H1 (cell line): ENCODE measurements around the gene ADPRM. TPM values are rescaled to one million over a fixed set of nuclear protein-coding genes. Genes with fewer than 3 reads are reported as not detected.

Experiments
- CTCF ChIA-PET: fragments of 300-600 bp; sonication (Branson Sonifier 250); formaldehyde crosslinking; loops from one replicate; lab custom pipeline; 2021; ENCODE audit not compliant: partially characterized antibody; lab: Charles Lee
- POLR2A ChIA-PET: fragments of 300-600 bp; sonication (Branson Sonifier 250); formaldehyde crosslinking; loops from one replicate; lab custom pipeline; 2021; ENCODE audit warnings: inconsistent platforms; ENCODE audit not compliant: partially characterized antibody; lab: Charles Lee
- DNase-seq, 2 experiments: peaks; one replicate each; pipeline versions ENCODE4 v3.0.0 to v3.0.0-alpha.2; 2010 to 2022; ENCODE audit warnings: low spot score in 2 of 2, low read depth in 1 of 2, mixed read lengths in 1 of 2
- FAIRE-seq: peaks from 2 replicates; lab custom pipeline; 2011; peaks lifted over from hg19 to GRCh38; lab: Jason Lieb, UNC
- H2AFZ ChIP-seq: 2 replicates; pipeline ENCODE4 v1.8.1; 2012; ENCODE audit warnings: low read length, inconsistent platforms
- H2AK5ac ChIP-seq: 2 replicates; pipeline ENCODE4 v1.6.1; 2013; ENCODE audit warnings: low read depth, low read length
- H2BK120ac ChIP-seq: replicated peaks from 2 replicates; pipeline ENCODE3; 2013; ENCODE audit warnings: low read depth, low read length, inconsistent platforms
- H2BK12ac ChIP-seq: 2 replicates; pipeline ENCODE4 v1.6.1; 2013; ENCODE audit warnings: low read depth, low read length
- H2BK15ac ChIP-seq: 2 replicates; pipeline ENCODE4 v1.6.1; 2013; ENCODE audit warnings: low read length
- H2BK20ac ChIP-seq: 2 replicates; pipeline ENCODE4 v1.6.1; 2013; ENCODE audit warnings: low read length
- H2BK5ac ChIP-seq: 2 replicates; pipeline ENCODE4 v1.6.1; 2013; ENCODE audit warnings: low read depth, low read length
- H3K14ac ChIP-seq: 2 replicates; pipeline ENCODE4 v1.6.1; 2013; ENCODE audit warnings: inconsistent platforms; ENCODE audit not compliant: insufficient read length
- H3K18ac ChIP-seq: 2 replicates; pipeline ENCODE4 v1.6.1; 2013; ENCODE audit warnings: low read length; ENCODE audit errors: extremely low read depth
- H3K23ac ChIP-seq: 2 replicates; pipeline ENCODE4 v1.6.1; 2013; ENCODE audit warnings: inconsistent platforms; ENCODE audit not compliant: insufficient read length
- H3K23me2 ChIP-seq: 2 replicates; pipeline ENCODE4 v1.6.1; 2013; ENCODE audit warnings: low read depth, low read length
- H3K27ac ChIP-seq: 2 replicates; pipeline ENCODE4 v1.6.1; 2011; ENCODE audit warnings: low read depth, low read length, inconsistent platforms
- H3K27me3 ChIP-seq, 4 experiments: replicated peaks in 1 of 4; 1 replicate in 1 of 4; 2 replicates in 3 of 4; pipeline versions ENCODE4 v1.6.1 to v1.8.1; 2011 to 2013; ENCODE audit warnings: low read length in 3 of 4, mild to moderate bottlenecking in 3 of 4, inconsistent platforms in 2 of 4, mixed read lengths in 2 of 4, moderate library complexity in 1 of 4; ENCODE audit not compliant: control insufficient read depth in 3 of 4, insufficient read depth in 3 of 4; ENCODE audit errors: extremely low read depth in 1 of 4
- H3K36me3 ChIP-seq, 4 experiments: 2 replicates each; pipeline versions ENCODE4 v1.6.1 to v1.8.1; 2011 to 2013; ENCODE audit warnings: mild to moderate bottlenecking in 4 of 4, low read length in 3 of 4, moderate library complexity in 2 of 4, control low read depth in 1 of 4, inconsistent platforms in 1 of 4; ENCODE audit not compliant: insufficient read depth in 4 of 4, control insufficient read depth in 2 of 4
- H3K4ac ChIP-seq: replicated peaks from 2 replicates; pipeline ENCODE3; 2013; ENCODE audit warnings: low read length, low read depth, mixed read lengths, inconsistent platforms; ENCODE audit not compliant: insufficient read length
- H3K4me1 ChIP-seq, 4 experiments: replicated peaks in 1 of 4; 1 replicate in 1 of 4; 2 replicates in 3 of 4; pipeline versions ENCODE4 v1.6.1 to v1.8.1; 2011 to 2013; ENCODE audit warnings: low read length in 3 of 4, inconsistent platforms in 2 of 4, mixed read lengths in 1 of 4; ENCODE audit not compliant: insufficient read depth in 4 of 4, control insufficient read depth in 3 of 4
- H3K4me2 ChIP-seq, 2 experiments: 2 replicates each; pipeline versions ENCODE4 v1.6.1 to v1.8.1; 2011 to 2013; ENCODE audit warnings: low read depth in 2 of 2, low read length in 2 of 2, control low read depth in 1 of 2, inconsistent platforms in 1 of 2, mild to moderate bottlenecking in 1 of 2; ENCODE audit not compliant: insufficient read depth in 1 of 2
- H3K4me3 ChIP-seq, 4 experiments: fragments of 200-600, 300-600 bp in 1 of 4; sonication (generic), shearing (Covaris generic), sonication (Bioruptor Twin) in 1 of 4; 2 replicates each; pipeline versions ENCODE4 v1.5.1 to v1.8.1; 2011 to 2016; ENCODE audit warnings: low read length in 4 of 4, low read depth in 3 of 4, control low read depth in 2 of 4, inconsistent platforms in 2 of 4, mild to moderate bottlenecking in 2 of 4, mixed read lengths in 1 of 4, moderate library complexity in 1 of 4; ENCODE audit not compliant: insufficient read depth in 2 of 4; ENCODE audit errors: extremely low read depth in 1 of 4
- H3K56ac ChIP-seq: replicated peaks from 2 replicates; pipeline ENCODE3; 2013; ENCODE audit warnings: low read depth, mild to moderate bottlenecking, mixed read lengths, low read length, inconsistent platforms; ENCODE audit not compliant: insufficient read length
- H3K79me1 ChIP-seq: 2 replicates; pipeline ENCODE4 v1.6.1; 2013; ENCODE audit warnings: low read depth, low read length, control low read depth
- H3K79me2 ChIP-seq, 2 experiments: 2 replicates each; pipeline versions ENCODE4 v1.6.1 to v1.8.1; 2012 to 2013; ENCODE audit warnings: low read length in 2 of 2, mild to moderate bottlenecking in 2 of 2, inconsistent platforms in 1 of 2; ENCODE audit not compliant: insufficient read depth in 2 of 2, control insufficient read depth in 1 of 2
- H3K9ac ChIP-seq, 4 experiments: replicated peaks in 1 of 4; 1 replicate in 1 of 4; 2 replicates in 3 of 4; pipeline versions ENCODE4 v1.6.1 to v1.8.1; 2011 to 2013; ENCODE audit warnings: low read depth in 3 of 4, low read length in 3 of 4, control low read depth in 2 of 4, mild to moderate bottlenecking in 2 of 4, moderate library complexity in 2 of 4, inconsistent platforms in 1 of 4; ENCODE audit errors: extremely low read depth in 1 of 4
- H3K9me3 ChIP-seq, 2 experiments: 2 replicates each; pipeline versions ENCODE4 v1.6.1 to v1.8.1; 2012 to 2013; ENCODE audit warnings: mild to moderate bottlenecking in 2 of 2, moderate library complexity in 2 of 2, control low read depth in 1 of 2, inconsistent platforms in 1 of 2, low read depth in 1 of 2, low read length in 1 of 2, mixed read lengths in 1 of 2; ENCODE audit not compliant: insufficient read depth in 2 of 2
- H4K20me1 ChIP-seq, 2 experiments: replicated peaks in 1 of 2; 2 replicates each; pipeline versions ENCODE3 to v1.8.1; 2011 to 2013; ENCODE audit warnings: inconsistent platforms in 2 of 2, low read length in 2 of 2, mild to moderate bottlenecking in 1 of 2; ENCODE audit not compliant: insufficient read depth in 2 of 2, control insufficient read depth in 1 of 2
- H4K5ac ChIP-seq: 2 replicates; pipeline ENCODE4 v1.6.1; 2013; ENCODE audit warnings: low read length, low read depth, mixed read lengths, inconsistent platforms; ENCODE audit not compliant: insufficient read length
- H4K8ac ChIP-seq: 2 replicates; pipeline ENCODE4 v1.8.0; 2013; ENCODE audit warnings: mild to moderate bottlenecking, moderate library complexity, low read length, inconsistent platforms; ENCODE audit not compliant: insufficient read depth; ENCODE audit errors: extremely low read depth
- H4K91ac ChIP-seq: replicated peaks from 2 replicates; pipeline ENCODE3; 2013; ENCODE audit warnings: low read length, mixed read lengths, inconsistent platforms; ENCODE audit not compliant: insufficient read length
- BCL11A ChIP-seq, 2 experiments: IDR thresholded peaks; one replicate each; pipeline ENCODE4 v1.6.1; 2011; ENCODE audit warnings: low read depth in 2 of 2, low read length in 2 of 2, mild to moderate bottlenecking in 2 of 2
- CBX5 ChIP-seq: fragments of 300-800, 300-1000 bp; sonication (generic); IDR thresholded peaks from 2 replicates; pipeline ENCODE4 v1.7.1; 2016; ENCODE audit warnings: antibody characterized with exemption, low read length, low read depth
- CBX8 ChIP-seq: fragments of 300-800, 300-1000 bp; sonication (generic); IDR thresholded peaks from 2 replicates; pipeline ENCODE4 v1.7.1; 2016; ENCODE audit warnings: low read depth, low read length, borderline replicate concordance
- CEBPB ChIP-seq: IDR thresholded peaks from 2 replicates; pipeline ENCODE4 v1.6.1; 2012; ENCODE audit warnings: low read depth, low read length
- CHD1 ChIP-seq: IDR thresholded peaks from 2 replicates; pipeline ENCODE4 v1.6.1; 2012; ENCODE audit warnings: low read depth, low read length, improper control_type of control experiment
- E2F6 ChIP-seq: IDR thresholded peaks from 2 replicates; pipeline ENCODE4 v1.6.1; 2012; ENCODE audit warnings: inconsistent platforms
- GABPA ChIP-seq: IDR thresholded peaks from 2 replicates; pipeline ENCODE4 v1.6.1; 2011; ENCODE audit warnings: mild to moderate bottlenecking, low read length, moderate library complexity, borderline replicate concordance; ENCODE audit not compliant: insufficient read depth
- GTF2F1 ChIP-seq: IDR thresholded peaks from 2 replicates; pipeline ENCODE4 v1.6.1; 2012; ENCODE audit warnings: low read depth, low read length, improper control_type of control experiment, borderline replicate concordance
- JUND ChIP-seq: IDR thresholded peaks from 2 replicates; pipeline ENCODE4 v1.6.1; 2011; ENCODE audit warnings: mild to moderate bottlenecking, improper control_type of control experiment, low read length
- POLR2A ChIP-seq, 2 experiments: IDR thresholded peaks; 1 replicate in 1 of 2; 2 replicates in 1 of 2; pipeline ENCODE4 v1.6.1; 2011; ENCODE audit warnings: low read depth in 2 of 2, low read length in 2 of 2, mild to moderate bottlenecking in 2 of 2; ENCODE audit errors: control extremely low read depth in 1 of 2
- RFX5 ChIP-seq: IDR thresholded peaks from 2 replicates; pipeline ENCODE4 v1.6.1; 2011; ENCODE audit warnings: low read depth, low read length, improper control_type of control experiment, borderline replicate concordance
- SIRT6 ChIP-seq: IDR thresholded peaks from one replicate; pipeline ENCODE4 v1.7.1; 2012; ENCODE audit warnings: low read length, inconsistent platforms
- SP1 ChIP-seq: IDR thresholded peaks from 2 replicates; pipeline ENCODE4 v1.6.1; 2011; ENCODE audit warnings: low read depth, low read length
- TBP ChIP-seq: IDR thresholded peaks from 2 replicates; pipeline ENCODE4 v1.6.1; 2011; ENCODE audit warnings: low read depth, low read length, improper control_type of control experiment
- WGBS, 2 experiments: shearing (Covaris generic) in 1 of 2; methylation state at CpG; one replicate each; pipeline versions ENCODE4 v1.1.6 to v1.1.7; 2013 to 2015; ENCODE audit warnings: low lambda C conversion rate in 2 of 2, mixed read lengths in 2 of 2, inconsistent platforms in 1 of 2, low coverage in 1 of 2, missing lambda C conversion rate in 1 of 2; ENCODE audit not compliant: insufficient replicate concordance in 2 of 2, insufficient coverage in 1 of 2, insufficient read length in 1 of 2; ENCODE audit errors: extremely low coverage in 1 of 2, missing lambda C conversion rate in 1 of 2; 5-methylcytosine and 5-hydroxymethylcytosine counted together
- polyA plus RNA-seq, 7 experiments: library from polyadenylated mRNA; depleted of rRNA in 3 of 7; stranded (reverse) in 5 of 7; unstranded in 2 of 7; fragments of >200 nt in 5 of 7; fragments of 200-250 nt in 2 of 7; gene quantifications; 1 replicate in 5 of 7; 2 replicates in 1 of 7; 4 replicates in 1 of 7; pipeline versions ENCODE4 v1.2.1 to v1.2.3, GENCODE V29; 2011 to 2013; ENCODE audit warnings: missing spikeins in 2 of 7, mixed read lengths in 2 of 7
- total RNA-seq: library from RNA; stranded (reverse); fragmentation: NEBNext Ultra II Directional; extraction: Animal tissue kit (Norgen Biotek cat#: 25700); gene quantifications from 2 replicates; pipeline ENCODE4 v1.2.1, GENCODE V29; 2021

Gene ADPRM
- total and polyA plus RNA-seq, 2 of the 8 experiments (the other 6 are each of a cell fraction or from before 2014, with no cell fraction given) = 6.7 to 7.9 TPM

DNA sequence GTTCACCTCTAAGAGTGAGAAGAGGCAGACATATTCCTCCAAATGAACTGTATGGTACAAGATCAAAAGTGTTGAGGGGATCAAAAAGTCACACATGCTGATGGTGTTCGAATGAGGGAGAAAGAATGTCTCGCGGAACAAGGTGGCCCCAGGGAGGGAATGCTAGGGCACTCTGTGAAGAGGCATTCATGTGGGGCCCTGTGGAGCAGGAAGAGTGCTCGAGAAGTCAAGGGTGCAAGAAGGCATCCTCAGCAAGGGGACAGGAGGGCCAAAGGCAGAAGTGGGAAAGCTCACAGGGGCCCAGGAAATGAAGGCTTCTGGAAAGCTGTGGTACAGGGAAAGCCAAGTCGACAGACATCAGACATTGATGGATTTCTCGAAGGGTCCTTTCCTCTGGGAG, 34.2 kb upstream of the ADPRM start:
- Histone ChIP-seq H3K79me2 (no peaks in the 10 kb centered on the region), H2BK20ac (no peak overlapping the region), H3K56ac (no peak overlapping the region), H3K4me1 (no peaks in the 10 kb centered on the region), H3K9ac (no peak overlapping the region), H4K5ac (no peak overlapping the region), H2BK5ac (no peak overlapping the region), H3K18ac (no peak overlapping the region), H2BK12ac (no peak overlapping the region), H3K23ac (no peak overlapping the region), H4K8ac (no peak overlapping the region), H2AK5ac (no peak overlapping the region), H3K4ac (peak overlapping the region; percentile 78), H3K14ac (no peak overlapping the region), H3K23me2 (no peaks in the 10 kb centered on the region), H3K4me2 (no peak overlapping the region), H2AFZ (no peak overlapping the region), H3K27ac (no peak overlapping the region), H4K91ac (no peak overlapping the region), H2BK120ac (no peak overlapping the region), H2BK15ac (no peak overlapping the region), H3K27me3 (no peaks in the 10 kb centered on the region), H3K79me1 (no peaks in the 10 kb centered on the region), H3K4me3 (no peak overlapping the region), H3K9me3 (no peaks in the 10 kb centered on the region), H3K36me3 (no peaks in the 10 kb centered on the region), H4K20me1 (peaks cover 0 to 2% of the 10 kb centered on the region in 2 experiments)
- FAIRE-seq (no peak), DNase-seq (no peak)
- ChIA-PET POLR2A (no interaction called here), CTCF (interaction anchor here (0.6 to 4.7 kb wide), 4 partner anchors 16 to 42 kb away, joined by 3 to 23 read pairs (median 8); no protein-coding TSS in a partner anchor)
- TF ChIP-seq BCL11A (IDR thresholded peaks at IDR 0.05; ENCODE audit: low read depth in 2 of 2, low read length in 2 of 2) (no peak), E2F6 (no peak), RFX5 (no peak), CEBPB (no peak), CHD1 (no peak), TBP (no peak), GTF2F1 (no peak), SIRT6 (no peak), CBX8 (no peak), POLR2A (IDR thresholded peaks at IDR 0.05; ENCODE audit: control extremely low read depth in 1 of 2, low read depth in 2 of 2, low read length in 2 of 2) (no peak), JUND (no peak), SP1 (no peak), CBX5 (no peak), GABPA (no peak)
- WGBS, 2 experiments = 92% methylated on average over 6 of the region's 6 CpGs; no CpG with 5 or more reads in 1 of the 2 experiments
